Measurements from ENCODE around the gene PAMR1.
"Not testable (repeated sequence)": the region's sequence is repeated elsewhere in the genome, so short reads cannot be mapped to it uniquely, and the experiment has no call there.

PAMR1 gene

GRCh38 chr11:35524780-35525179 lies 636 bp downstream of the PAMR1 start:
- Histone ChIP-seq H3K4me2 (ENCODE audit: low read depth, low read length, poor library complexity, severe bottlenecking) (no peak overlapping the region), H3K4me3 (ENCODE audit: insufficient read depth, low read length, poor library complexity, severe bottlenecking) (no peak overlapping the region), H4K20me1 (ENCODE audit: low read depth, low read length) (no peaks in the 10 kb centered on the region), H3K9me2 (replicated peaks; ENCODE audit: insufficient read depth, low read length) (no peaks in the 10 kb centered on the region), H3K79me2 (ENCODE audit: insufficient read depth, low read length) (no peaks in the 10 kb centered on the region), H3K27me3 (ENCODE audit: low read length) (no peaks in the 10 kb centered on the region), H3F3A (ENCODE audit: insufficient read depth) (no peaks in the 10 kb centered on the region), H3K36me3 (ENCODE audit: low read length) (no peaks in the 10 kb centered on the region), H3K9ac (ENCODE audit: low read length) (no peak overlapping the region), H3K9me3 (ENCODE audit: insufficient read depth, low read length) (no peaks in the 10 kb centered on the region), H2AFZ (ENCODE audit: low read depth, low read length, severe bottlenecking) (no peak overlapping the region), H3K27ac (ENCODE audit: low read depth, low read length) (no peak overlapping the region)
- no peak for TF ChIP-seq EZH2phosphoT487 (conservative IDR thresholded peaks at IDR 0.05; ENCODE audit: low read length)

- Histone ChIP-seq H3K79me2 (ENCODE audit: insufficient read depth, low read length) (no peaks in the 10 kb centered on the region), H3K9me2 (replicated peaks; ENCODE audit: insufficient read depth, low read length) (no peaks in the 10 kb centered on the region), H3K27ac (ENCODE audit: low read depth, low read length) (no peak overlapping the region), H3K4me2 (ENCODE audit: low read depth, low read length, poor library complexity, severe bottlenecking) (no peak overlapping the region), H3K4me3 (ENCODE audit: insufficient read depth, low read length, poor library complexity, severe bottlenecking) (no peak overlapping the region), H4K20me1 (ENCODE audit: low read depth, low read length) (no peaks in the 10 kb centered on the region), H3K27me3 (ENCODE audit: low read length) (no peaks in the 10 kb centered on the region), H3K9ac (ENCODE audit: low read length) (no peak overlapping the region), H3F3A (ENCODE audit: insufficient read depth) (no peaks in the 10 kb centered on the region), H2AFZ (ENCODE audit: low read depth, low read length, severe bottlenecking) (no peak overlapping the region), H3K36me3 (ENCODE audit: low read length) (no peaks in the 10 kb centered on the region), H3K9me3 (ENCODE audit: insufficient read depth, low read length) (no peaks in the 10 kb centered on the region)
- TF ChIP-seq CTCF (IDR thresholded peaks at IDR 0.05; ENCODE audit: insufficient read depth, low read length, poor library complexity, severe bottlenecking) (no peak), EZH2phosphoT487 (conservative IDR thresholded peaks at IDR 0.05; ENCODE audit: low read length) (no peak)
Measured at GRCh38 chr11:35523861-35524260, 1.6 kb downstream of the PAMR1 start.

GRCh38 chr11:35523331-35523768 lies 2.1 kb downstream of the PAMR1 start:
- H3K9ac ChIP-seq (ENCODE audit: low read length) = no peak overlapping the region
- no peaks in the 10 kb centered on the region for H3K9me2 ChIP-seq (replicated peaks; ENCODE audit: insufficient read depth, low read length)
- no peaks in the 10 kb centered on the region for H3K79me2 ChIP-seq (ENCODE audit: insufficient read depth, low read length)
- H4K20me1 ChIP-seq (ENCODE audit: low read depth, low read length) = no peaks in the 10 kb centered on the region
- H3K36me3 ChIP-seq (ENCODE audit: low read length) = no peaks in the 10 kb centered on the region
- H3K4me3 ChIP-seq (ENCODE audit: insufficient read depth, low read length, poor library complexity, severe bottlenecking) = no peak overlapping the region
- no peak overlapping the region for H2AFZ ChIP-seq (ENCODE audit: low read depth, low read length, severe bottlenecking)
- no peaks in the 10 kb centered on the region for H3F3A ChIP-seq (ENCODE audit: insufficient read depth)
- H3K4me2 ChIP-seq (ENCODE audit: low read depth, low read length, poor library complexity, severe bottlenecking) = no peak overlapping the region
- no peaks in the 10 kb centered on the region for H3K9me3 ChIP-seq (ENCODE audit: insufficient read depth, low read length)
- no peak overlapping the region for H3K27ac ChIP-seq (ENCODE audit: low read depth, low read length)
- no peaks in the 10 kb centered on the region for H3K27me3 ChIP-seq (ENCODE audit: low read length)
- TF ChIP-seq CTCF (IDR thresholded peaks at IDR 0.05; ENCODE audit: insufficient read depth, low read length, poor library complexity, severe bottlenecking) (no peak), EZH2phosphoT487 (conservative IDR thresholded peaks at IDR 0.05; ENCODE audit: low read length) (no peak)

GRCh38 chr11:35522091-35522490 lies 3.3 kb downstream of the PAMR1 start:
- H4K20me1 ChIP-seq (ENCODE audit: low read depth, low read length); H3F3A ChIP-seq (ENCODE audit: insufficient read depth); H3K9me3 ChIP-seq (ENCODE audit: insufficient read depth, low read length); H3K27ac ChIP-seq (ENCODE audit: low read depth, low read length); H3K79me2 ChIP-seq (ENCODE audit: insufficient read depth, low read length); H3K27me3 ChIP-seq (ENCODE audit: low read length); H3K9ac ChIP-seq (ENCODE audit: low read length); H3K4me2 ChIP-seq (ENCODE audit: low read depth, low read length, poor library complexity, severe bottlenecking); H3K36me3 ChIP-seq (ENCODE audit: low read length); H3K4me3 ChIP-seq (ENCODE audit: insufficient read depth, low read length, poor library complexity, severe bottlenecking); H3K9me2 ChIP-seq (replicated peaks; ENCODE audit: insufficient read depth, low read length); H2AFZ ChIP-seq (ENCODE audit: low read depth, low read length, severe bottlenecking): not testable (repeated sequence)

Measured in SU-DHL-6 (cell line).